Erythroblast (primary cell): ENCODE results near the gene HSPH1.

ENCODE experiments used
- GATA1 ChIP-seq: IDR thresholded peaks from 2 replicates; pipeline ENCODE4 v1.6.1; 2011; ENCODE audit warnings: low read depth, mild to moderate bottlenecking, control low read depth, low read length, moderate library complexity
- POLR2A ChIP-seq: IDR thresholded peaks from 2 replicates; pipeline ENCODE4 v1.6.1; 2011; ENCODE audit warnings: mild to moderate bottlenecking, low read length

GRCh38 chr13:31090096-31090495, 71.6 kb downstream of the HSPH1 start:
- TF ChIP-seq POLR2A (no peak), GATA1 (no peak)
